K562 (cell line): Measurements from ENCODE around the gene PKDCC. TPM values are rescaled to one million over a fixed set of nuclear protein-coding genes. Genes with fewer than 3 reads are reported as not detected.

ENCODE experiments used
- ATAC-seq: fragments of 200-7000 bp; cut with Tn5 transposase; 3 replicates; pipeline ENCODE4 v1.9.1; 2020; ENCODE audit warnings: moderate library complexity
- BruUV-seq: library from RNA; stranded (reverse); fragments of 400-500 nt; replicated peaks from 2 replicates; lab custom pipeline; 2021; lab: Mats Ljungman, UMichigan
- CTCF ChIA-PET: fragments of 300-600 bp; formaldehyde crosslinking; extraction: SDS; loops from one replicate; lab custom pipeline; 2021; ENCODE audit warnings: low intra/inter-chr PET ratio; lab: Yijun Ruan, JAX
- POLR2A ChIA-PET: fragments of 300-600, 350-650 bp; sonication (Branson Sonifier 250); formaldehyde crosslinking; extraction: SDS; loops from one replicate; lab custom pipeline; 2021; ENCODE audit warnings: antibody characterized with exemption, inconsistent platforms; lab: Yijun Ruan, JAX
- DNase-seq, 4 experiments: peaks; one replicate each; pipeline versions ENCODE4 v3.0.0 to v3.0.0-alpha.2; 2011 to 2018; ENCODE audit warnings: low spot score in 3 of 4, mixed read lengths in 3 of 4; ENCODE audit errors: extremely low read depth in 1 of 4
- FAIRE-seq: peaks from 2 replicates; lab custom pipeline; 2011; peaks lifted over from hg19 to GRCh38; lab: Jason Lieb, UNC
- H2AFZ ChIP-seq: 2 replicates; pipeline ENCODE4 v1.6.0; 2011; ENCODE audit warnings: low read depth, low read length, control low read depth, inconsistent platforms
- H3K27ac ChIP-seq: fragments of 200-600 bp; 3 replicates; pipeline ENCODE4 v1.8.0; 2011; ENCODE audit warnings: low read depth, mild to moderate bottlenecking, control low read depth, inconsistent platforms, low read length, moderate library complexity, mixed read lengths; ENCODE audit errors: extremely low read depth
- H3K27me3 ChIP-seq, 2 experiments: fragments of 300-600 bp in 1 of 2; 2 replicates in 1 of 2; 3 replicates in 1 of 2; pipeline versions ENCODE4 v1.6.0 to v1.8.0; 2011; ENCODE audit warnings: inconsistent platforms in 2 of 2, low read length in 2 of 2, mild to moderate bottlenecking in 1 of 2, mixed read lengths in 1 of 2, moderate library complexity in 1 of 2; ENCODE audit not compliant: control insufficient read depth in 2 of 2, insufficient read depth in 2 of 2
- H3K36me3 ChIP-seq: fragments of 300-600 bp; 3 replicates; pipeline ENCODE4 v1.8.0; 2011; ENCODE audit warnings: mild to moderate bottlenecking, low read length, inconsistent platforms; ENCODE audit not compliant: control insufficient read depth, insufficient read depth
- H3K4me1 ChIP-seq, 2 experiments: fragments of 200-600 bp in 1 of 2; replicated peaks in 1 of 2; 2 replicates in 1 of 2; 3 replicates in 1 of 2; pipeline versions ENCODE4 v1.5.1 to v1.8.0; 2011; ENCODE audit warnings: inconsistent platforms in 2 of 2, low read length in 2 of 2, mild to moderate bottlenecking in 1 of 2, mixed read lengths in 1 of 2, moderate library complexity in 1 of 2; ENCODE audit not compliant: control insufficient read depth in 2 of 2, insufficient read depth in 2 of 2
- H3K4me2 ChIP-seq: 2 replicates; pipeline ENCODE4 v1.6.1; 2011; ENCODE audit warnings: low read length, control low read depth, inconsistent platforms, mixed read lengths; ENCODE audit not compliant: insufficient read depth
- H3K4me3 ChIP-seq: fragments of 200-600 bp; sonication (generic), shearing (Covaris generic); 2 replicates; pipeline ENCODE4 v1.5.1; 2016; ENCODE audit warnings: control low read depth, inconsistent platforms
- H3K79me2 ChIP-seq: fragments of 200-600 bp; 3 replicates; pipeline ENCODE4 v1.8.0; 2011; ENCODE audit warnings: low read length, inconsistent platforms; ENCODE audit not compliant: control insufficient read depth, insufficient read depth
- H3K9ac ChIP-seq, 2 experiments: 2 replicates each; pipeline versions ENCODE4 v1.6.0 to v1.6.1; 2011; ENCODE audit warnings: low read depth in 2 of 2, low read length in 2 of 2, control low read depth in 1 of 2, inconsistent platforms in 1 of 2, mild to moderate bottlenecking in 1 of 2, mixed read lengths in 1 of 2; ENCODE audit not compliant: insufficient read depth in 1 of 2
- H3K9me1 ChIP-seq: one replicate; pipeline ENCODE4 v1.6.0; 2011; ENCODE audit warnings: inconsistent platforms, mild to moderate bottlenecking, low read length, moderate library complexity; ENCODE audit not compliant: control insufficient read depth, insufficient read depth
- H3K9me3 ChIP-seq: replicated peaks from 2 replicates; pipeline ENCODE4 v1.5.1; 2011; ENCODE audit warnings: low read depth, low read length, inconsistent platforms; ENCODE audit not compliant: control insufficient read depth, insufficient read depth
- H4K20me1 ChIP-seq: replicated peaks from 2 replicates; pipeline ENCODE4 v1.6.1; 2011; ENCODE audit warnings: low read length, inconsistent platforms, mixed read lengths; ENCODE audit not compliant: control insufficient read depth, insufficient read depth
- CTCF ChIP-seq, 3 experiments: IDR thresholded peaks in 2 of 3; conservative IDR thresholded peaks in 1 of 3; 2 replicates each; pipeline ENCODE4 v1.5.1; 2011 to 2012; ENCODE audit warnings: low read length in 3 of 3, mild to moderate bottlenecking in 3 of 3, control low read depth in 2 of 3, improper control_type of control experiment in 1 of 3, inconsistent platforms in 1 of 3, low read depth in 1 of 3, mixed read lengths in 1 of 3, moderate library complexity in 1 of 3; ENCODE audit not compliant: insufficient read depth in 2 of 3
- MLX ChIP-seq, 2 experiments: fragments of 450-650 bp in 1 of 2; sonication (generic) in 1 of 2; formaldehyde crosslinking; conservative IDR thresholded peaks; 2 replicates each; pipeline versions ENCODE4 v1.4.0 to v1.8.1; 2020 to 2022; ENCODE audit warnings: mild to moderate bottlenecking in 1 of 2, missing genetic modification reagents in 1 of 2
- RAD21 ChIP-seq, 2 experiments: fragments of 250-450 bp in 1 of 2; fragments of 450-650 bp in 1 of 2; sonication (Bioruptor Pico) in 1 of 2; formaldehyde crosslinking in 1 of 2; IDR thresholded peaks in 1 of 2; conservative IDR thresholded peaks in 1 of 2; 2 replicates each; pipeline versions ENCODE4 v1.4.0 to v1.8.0; 2020 to 2022; ENCODE audit warnings: mild to moderate bottlenecking in 2 of 2, moderate library complexity in 1 of 2
- TGIF2 ChIP-seq: sonication (generic); formaldehyde crosslinking; IDR thresholded peaks from 2 replicates; pipeline ENCODE4 v1.8.1; 2022; ENCODE audit warnings: mild to moderate bottlenecking, missing genetic modification reagents, moderate library complexity
- YBX1 ChIP-seq: fragments of 450-650 bp; IDR thresholded peaks from 2 replicates; pipeline ENCODE4 v1.7.1; 2016; ENCODE audit warnings: mild to moderate bottlenecking
- ZBED1 ChIP-seq: IDR thresholded peaks from 2 replicates; pipeline ENCODE4 v1.6.1; 2014
- ZBTB34 ChIP-seq: fragments of 250-450 bp; sonication (Bioruptor Pico); IDR thresholded peaks from 2 replicates; pipeline ENCODE4 v1.8.0; 2021; ENCODE audit warnings: mild to moderate bottlenecking, moderate library complexity
- ZKSCAN3 ChIP-seq: fragments of 250-450 bp; sonication (Bioruptor Pico); IDR thresholded peaks from 2 replicates; pipeline ENCODE4 v1.4.0; 2020
- WGBS: fragments of 100-300 bp; shearing (Covaris generic); methylation state at CpG from one replicate; pipeline ENCODE4 v1.1.6; 2016; ENCODE audit warnings: low coverage, mixed read lengths; ENCODE audit not compliant: insufficient coverage; ENCODE audit errors: missing lambda C conversion rate; 5-methylcytosine and 5-hydroxymethylcytosine counted together
- in situ Hi-C: fragments of 300-500 bp; cut with MboI; formaldehyde crosslinking; loops from 4 replicates; pipeline ENCODE4 v1.15.0; 2018; ENCODE audit warnings: inconsistent platforms, mixed read lengths
- intact Hi-C: fragments of 100-400 bp; cut with micrococcal nuclease; formaldehyde crosslinking; loops from 2 replicates; pipeline ENCODE4 v1.14.2; 2022
- polyA plus RNA-seq, 8 experiments: library from polyadenylated mRNA; depleted of rRNA in 4 of 8; stranded (reverse) in 5 of 8; unstranded in 3 of 8; fragments of >200 nt; fragmentation: Nextera tagmentation in 2 of 8; fragmentation: Illumina TruSeq in 1 of 8; extraction: Ambion mirVana in 2 of 8; extraction: Trizol in 1 of 8; gene quantifications; 2 replicates each; pipeline versions ENCODE4 v1.2.1 to v1.2.3, GENCODE V29; 2011 to 2014; ENCODE audit warnings: inconsistent platforms in 1 of 8, missing spikeins in 1 of 8
- total RNA-seq, 7 experiments: library from RNA; depleted of rRNA in 6 of 7; stranded (reverse); fragments of >200 nt in 6 of 7; fragmentation: Illumina TruSeq in 2 of 7; extraction: Trizol in 2 of 7; gene quantifications; 2 replicates each; pipeline versions ENCODE4 v1.2.1 to v1.2.3, GENCODE V29; 2011 to 2021; ENCODE audit warnings: low replicate concordance in 1 of 7

PKDCC gene
- total and polyA plus RNA-seq, 9 of the 15 experiments (the other 6 are each of a cell fraction or from before 2014, with no cell fraction given) = 0.62 to 14.8 (median 1.3) TPM; not detected in 2

GRCh38 chr2:42040643-42041278 is 7.1 kb upstream of the PKDCC start:
- Histone ChIP-seq H3K9me3 (no peaks in the 10 kb centered on the region), H3K36me3 (no peaks in the 10 kb centered on the region), H3K27me3 (peaks cover 2 to 12% of the 10 kb centered on the region in 2 experiments; a peak in 2 of 5 replicates), H3K79me2 (no peaks in the 10 kb centered on the region), H2AFZ (no peak overlapping the region), H3K9ac (no peak overlapping the region), H3K4me3 (no peak overlapping the region), H3K4me2 (no peak overlapping the region), H3K4me1 (no peaks in the 10 kb centered on the region), H3K9me1 (no peaks in the 10 kb centered on the region), H4K20me1 (no peaks in the 10 kb centered on the region)
- ATAC-seq = peak; percentile 56
- no peak for DNase-seq
- intact Hi-C loops = no loop called here
- POLR2A ChIA-PET = no interaction called here
- BruUV-seq = no TSS peak
- in situ Hi-C loops = no loop called here
- CTCF ChIA-PET = no interaction called here
- 3% methylated on average over 9 of the region's 9 CpGs for WGBS
- no peak for TF ChIP-seq ZBED1
- TF ChIP-seq ZBTB34 (CRISPR knock-in tag) = no peak
- TF ChIP-seq TGIF2 = no peak
- no peak for TF ChIP-seq YBX1
- TF ChIP-seq MLX (CRISPR knock-in tag; conservative IDR thresholded peaks at IDR 0.05) = no peak
- TF ChIP-seq ZKSCAN3 (CRISPR knock-in tag) = no peak
- TF ChIP-seq CTCF (IDR thresholded peaks at IDR 0.05 in 2 of 3, conservative IDR thresholded peaks at IDR 0.05 in 1 of 3; ENCODE audit: insufficient read depth in 2 of 3, low read depth in 1 of 3, low read length in 3 of 3) = peak; percentile 11 to 42 (median 28); a peak in 4 of 6 replicates
- TF ChIP-seq RAD21 (CRISPR knock-in tag; conservative IDR thresholded peaks at IDR 0.05 in 1 of 2, IDR thresholded peaks at IDR 0.05 in 1 of 2) = peak in 1 of 2 experiments; percentile 49; a peak in 2 of 4 replicates
- TF ChIP-seq, all 486 proteins: peak for 2
- FAIRE-seq = peak; percentile 26
- H3K27ac ChIP-seq = no peak overlapping the region
